SK-N-SH treated with all-trans-retinoic acid at 6 μM for 48 hours (cell line): ENCODE results near the gene NEK7.
A peak's percentile ranks its signal among the peaks of the same experiment; 100 is the strongest.

ENCODE experiments used
- ATAC-seq: fragments of 200-7000 bp; cut with Tn5 transposase; 3 replicates; pipeline ENCODE4 v1.9.1; 2020; ENCODE audit warnings: mild to moderate bottlenecking, moderate library complexity
- ARNTL ChIP-seq: fragments of 450-650 bp; formaldehyde crosslinking; IDR thresholded peaks from 2 replicates; pipeline ENCODE4 v1.5.0; 2020; ENCODE audit warnings: low read depth, mild to moderate bottlenecking, moderate library complexity, borderline replicate concordance
- BACH2 ChIP-seq: fragments of 250-450 bp; sonication (Bioruptor Pico); IDR thresholded peaks from 2 replicates; pipeline ENCODE4 v1.9.0; 2021; ENCODE audit warnings: mild to moderate bottlenecking, borderline replicate concordance
- CREB5 ChIP-seq: fragments of 250-450 bp; sonication (Bioruptor Pico); IDR thresholded peaks from 2 replicates; pipeline ENCODE4 v1.5.1; 2020; ENCODE audit warnings: low read depth, mild to moderate bottlenecking, moderate library complexity
- CSDC2 ChIP-seq: fragments of 250-450 bp; sonication (Bioruptor Pico); IDR thresholded peaks from 2 replicates; pipeline ENCODE4 v1.5.0; 2020; ENCODE audit warnings: mild to moderate bottlenecking, moderate library complexity
- CSRNP3 ChIP-seq: fragments of 250-450 bp; sonication (Bioruptor Pico); IDR thresholded peaks from 2 replicates; pipeline ENCODE4 v1.5.1; 2021; ENCODE audit warnings: mild to moderate bottlenecking, moderate library complexity
- ESRRG ChIP-seq: fragments of 250-450 bp; sonication (Bioruptor Pico); IDR thresholded peaks from 2 replicates; pipeline ENCODE4 v1.6.1; 2021; ENCODE audit warnings: mild to moderate bottlenecking
- GLIS3 ChIP-seq: fragments of 250-450 bp; sonication (Bioruptor Pico); IDR thresholded peaks from 2 replicates; pipeline ENCODE4 v1.5.0; 2020; ENCODE audit warnings: mild to moderate bottlenecking, moderate library complexity
- ISL1 ChIP-seq: fragments of 250-450 bp; sonication (Bioruptor Pico); IDR thresholded peaks from 2 replicates; pipeline ENCODE4 v2.1.2; 2022; ENCODE audit warnings: mild to moderate bottlenecking, moderate library complexity
- OSR1 ChIP-seq: fragments of 250-450 bp; sonication (Bioruptor Pico); IDR thresholded peaks from 2 replicates; pipeline ENCODE4 v1.8.0; 2022; ENCODE audit warnings: moderate library complexity, mild to moderate bottlenecking, inconsistent platforms
- POU6F1 ChIP-seq: fragments of 250-450 bp; sonication (Bioruptor Pico); IDR thresholded peaks from 2 replicates; pipeline ENCODE4 v1.8.0; 2021; ENCODE audit warnings: low read depth, mild to moderate bottlenecking, moderate library complexity, borderline replicate concordance
- PPARA ChIP-seq: fragments of 250-450 bp; sonication (Bioruptor Pico); IDR thresholded peaks from 2 replicates; pipeline ENCODE4 v1.5.0; 2020; ENCODE audit warnings: mild to moderate bottlenecking, borderline replicate concordance
- RARB ChIP-seq: fragments of 250-450 bp; sonication (Bioruptor Pico); IDR thresholded peaks from 2 replicates; pipeline ENCODE4 v1.8.0; 2021; ENCODE audit warnings: mild to moderate bottlenecking, moderate library complexity
- SNAI2 ChIP-seq: fragments of 250-450 bp; sonication (Bioruptor Pico); IDR thresholded peaks from 2 replicates; pipeline ENCODE4 v1.5.0; 2020; ENCODE audit warnings: mild to moderate bottlenecking, moderate library complexity
- TCF4 ChIP-seq: fragments of 250-450 bp; sonication (Bioruptor Pico); IDR thresholded peaks from 2 replicates; pipeline ENCODE4 v1.8.0; 2021; ENCODE audit warnings: mild to moderate bottlenecking, moderate library complexity, borderline replicate concordance
- TOX ChIP-seq: fragments of 250-450 bp; sonication (Bioruptor Pico); IDR thresholded peaks from 2 replicates; pipeline ENCODE4 v1.8.0; 2021; ENCODE audit warnings: mild to moderate bottlenecking, moderate library complexity, borderline replicate concordance
- TSHZ2 ChIP-seq: fragments of 250-450 bp; sonication (Bioruptor Pico); IDR thresholded peaks from 2 replicates; pipeline ENCODE4 v1.5.0; 2020; ENCODE audit warnings: mild to moderate bottlenecking, moderate library complexity
- ZC3H10 ChIP-seq: fragments of 250-450 bp; sonication (Bioruptor Pico); IDR thresholded peaks from 2 replicates; pipeline ENCODE4 v1.5.1; 2021; ENCODE audit warnings: mild to moderate bottlenecking, moderate library complexity
- ZNF565 ChIP-seq: fragments of 450-650 bp; formaldehyde crosslinking; conservative IDR thresholded peaks from 2 replicates; pipeline ENCODE4 v1.5.0; 2020; ENCODE audit warnings: low read depth, mild to moderate bottlenecking, moderate library complexity
- ZNF70 ChIP-seq: fragments of 450-650 bp; formaldehyde crosslinking; IDR thresholded peaks from 2 replicates; pipeline ENCODE4 v1.5.0; 2020; ENCODE audit warnings: mild to moderate bottlenecking, moderate library complexity
- ZNF8 ChIP-seq: fragments of 450-650 bp; formaldehyde crosslinking; IDR thresholded peaks from 2 replicates; pipeline ENCODE4 v1.5.0; 2020; ENCODE audit warnings: mild to moderate bottlenecking, moderate library complexity

Gene NEK7

GRCh38 chr1:198201956-198202784, 45.4 kb downstream of the NEK7 start:
- no peak for TF ChIP-seq OSR1 (CRISPR knock-in tag)

GRCh38 chr1:198203434-198203833, 46.6 kb downstream of the NEK7 start:
- no peak for TF ChIP-seq TOX (CRISPR knock-in tag)
- no peak for TF ChIP-seq ESRRG
- TF ChIP-seq CSRNP3 (CRISPR knock-in tag) = no peak
- TF ChIP-seq PPARA = no peak
- no peak for TF ChIP-seq OSR1 (CRISPR knock-in tag)
- no peak for TF ChIP-seq BACH2
- TF ChIP-seq ZNF8 = no peak
- no peak for TF ChIP-seq CSDC2 (CRISPR knock-in tag)
- TF ChIP-seq TCF4 = no peak
- TF ChIP-seq ZNF565 = no peak
- no peak for TF ChIP-seq CREB5
- TF ChIP-seq ARNTL (CRISPR knock-in tag) = no peak
- no peak for TF ChIP-seq SNAI2 (CRISPR knock-in tag)

More at GRCh38 chr1:198201956-198202784, 45.4 kb downstream of the NEK7 start:
- no peak for ATAC-seq

GRCh38 chr1:198205016-198205684, 48.4 kb downstream of the NEK7 start:
- ATAC-seq = peak; percentile 10
- TF ChIP-seq ZC3H10 (CRISPR knock-in tag) = no peak
- TF ChIP-seq POU6F1 = no peak
- no peak for TF ChIP-seq RARB (CRISPR knock-in tag)
- TF ChIP-seq ISL1 (CRISPR knock-in tag) = no peak
- no peak for TF ChIP-seq ZNF70 (CRISPR knock-in tag)
- no peak for TF ChIP-seq TCF4
- no peak for TF ChIP-seq CREB5
- no peak for TF ChIP-seq SNAI2 (CRISPR knock-in tag)
- TF ChIP-seq BACH2 = no peak
- no peak for TF ChIP-seq GLIS3
- no peak for TF ChIP-seq ARNTL (CRISPR knock-in tag)

More at GRCh38 chr1:198203434-198203833, 46.6 kb downstream of the NEK7 start:
- ATAC-seq = peak; percentile 3; the same call in 1 of the 3 replicates

- no peak for ATAC-seq
- TF ChIP-seq ZNF70 (CRISPR knock-in tag) (no peak), PPARA (no peak), POU6F1 (no peak), ZNF8 (no peak), SNAI2 (CRISPR knock-in tag) (no peak), RARB (CRISPR knock-in tag) (no peak), ZNF565 (no peak), TSHZ2 (CRISPR knock-in tag) (no peak), ISL1 (CRISPR knock-in tag) (no peak), BACH2 (no peak), CSDC2 (CRISPR knock-in tag) (no peak), GLIS3 (no peak)
These were observed 49.5 kb downstream of the NEK7 start for GRCh38 chr1:198206292-198206691.
